H1 (cell line): Measurements from ENCODE around the gene TNS1. TPM values are rescaled to one million over a fixed set of nuclear protein-coding genes. Genes with fewer than 3 reads are reported as not detected.

Source experiments
- BACH1 ChIP-seq: IDR thresholded peaks from 2 replicates; pipeline ENCODE4 v1.6.1; 2012; ENCODE audit warnings: low read length, improper control_type of control experiment
- POLR2AphosphoS5 ChIP-seq: IDR thresholded peaks from 2 replicates; pipeline ENCODE4 v1.6.1; 2011; ENCODE audit warnings: low read depth, low read length
- SIN3A ChIP-seq, 2 experiments: IDR thresholded peaks in 1 of 2; conservative IDR thresholded peaks in 1 of 2; 2 replicates each; pipeline ENCODE4 v1.6.1; 2011 to 2012; ENCODE audit warnings: low read length in 2 of 2, improper control_type of control experiment in 1 of 2, low read depth in 1 of 2, mild to moderate bottlenecking in 1 of 2
- SIX5 ChIP-seq: IDR thresholded peaks from 2 replicates; pipeline ENCODE4 v1.6.1; 2011; ENCODE audit warnings: mild to moderate bottlenecking, low read depth, low read length
- SP2 ChIP-seq: IDR thresholded peaks from 2 replicates; pipeline ENCODE4 v1.6.1; 2012; ENCODE audit warnings: mild to moderate bottlenecking, low read length, inconsistent platforms
- TBP ChIP-seq: IDR thresholded peaks from 2 replicates; pipeline ENCODE4 v1.6.1; 2011; ENCODE audit warnings: low read depth, low read length, improper control_type of control experiment
- TEAD4 ChIP-seq: IDR thresholded peaks from 2 replicates; pipeline ENCODE4 v1.6.1; 2012; ENCODE audit warnings: low read depth, low read length, inconsistent platforms, mixed read lengths
- polyA plus RNA-seq, 7 experiments: library from polyadenylated mRNA; depleted of rRNA in 3 of 7; stranded (reverse) in 5 of 7; unstranded in 2 of 7; fragments of >200 nt in 5 of 7; fragments of 200-250 nt in 2 of 7; gene quantifications; 1 replicate in 5 of 7; 2 replicates in 1 of 7; 4 replicates in 1 of 7; pipeline versions ENCODE4 v1.2.1 to v1.2.3, GENCODE V29; 2011 to 2013; ENCODE audit warnings: missing spikeins in 2 of 7, mixed read lengths in 2 of 7
- total RNA-seq: library from RNA; stranded (reverse); fragmentation: NEBNext Ultra II Directional; extraction: Animal tissue kit (Norgen Biotek cat#: 25700); gene quantifications from 2 replicates; pipeline ENCODE4 v1.2.1, GENCODE V29; 2021
- TF ChIP-seq, protein P1 (sequence below): IDR thresholded peaks from 2 replicates; pipeline ENCODE4 v1.6.1; 2012; ENCODE audit warnings: inconsistent platforms

Gene TNS1
- total and polyA plus RNA-seq, 2 of the 8 experiments (the other 6 are each of a cell fraction or from before 2014, with no cell fraction given) = 1.5 to 5.1 TPM

- TF ChIP-seq TEAD4 = no peak
- TF ChIP-seq, protein P1, sequence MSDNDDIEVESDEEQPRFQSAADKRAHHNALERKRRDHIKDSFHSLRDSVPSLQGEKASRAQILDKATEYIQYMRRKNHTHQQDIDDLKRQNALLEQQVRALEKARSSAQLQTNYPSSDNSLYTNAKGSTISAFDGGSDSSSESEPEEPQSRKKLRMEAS = no peak
- no peak for TF ChIP-seq SIX5
- no peak for TF ChIP-seq TBP
- no peak for TF ChIP-seq SIN3A (conservative IDR thresholded peaks at IDR 0.05 in 1 of 2, IDR thresholded peaks at IDR 0.05 in 1 of 2; ENCODE audit: low read depth in 1 of 2, low read length in 2 of 2)
- TF ChIP-seq POLR2AphosphoS5 = no peak
- no peak for TF ChIP-seq SP2
- TF ChIP-seq BACH1 = no peak
- TF ChIP-seq, all 59 proteins: peak for 0
These were observed 110.2 kb downstream of the TNS1 start (continued) for GRCh38 chr2:217892560-217892959.
